T-helper 1 cell treated with Interleukin-12 subunit alpha and Interleukin-12 subunit beta and Interleukin-4 antibody, amounts not matched to agents 30 ng/mL and 1 ng/mL, for 36 hours (primary cell): Measurements from ENCODE around the gene PSMD13. TPM values are rescaled to one million over a fixed set of nuclear protein-coding genes. Genes with fewer than 3 reads are reported as not detected.

ENCODE experiments used
- intact Hi-C: fragments of 100-400 bp; cut with micrococcal nuclease; formaldehyde crosslinking; loops from one replicate; pipeline ENCODE4 v1.15.1; 2024
- total RNA-seq: library from RNA; stranded (reverse); gene quantifications from 2 replicates; pipeline ENCODE4 v1.2.3, GENCODE V29; 2022

PSMD13 gene
- total RNA-seq, 1 donor from 2014 or later: 199 TPM

DNA sequence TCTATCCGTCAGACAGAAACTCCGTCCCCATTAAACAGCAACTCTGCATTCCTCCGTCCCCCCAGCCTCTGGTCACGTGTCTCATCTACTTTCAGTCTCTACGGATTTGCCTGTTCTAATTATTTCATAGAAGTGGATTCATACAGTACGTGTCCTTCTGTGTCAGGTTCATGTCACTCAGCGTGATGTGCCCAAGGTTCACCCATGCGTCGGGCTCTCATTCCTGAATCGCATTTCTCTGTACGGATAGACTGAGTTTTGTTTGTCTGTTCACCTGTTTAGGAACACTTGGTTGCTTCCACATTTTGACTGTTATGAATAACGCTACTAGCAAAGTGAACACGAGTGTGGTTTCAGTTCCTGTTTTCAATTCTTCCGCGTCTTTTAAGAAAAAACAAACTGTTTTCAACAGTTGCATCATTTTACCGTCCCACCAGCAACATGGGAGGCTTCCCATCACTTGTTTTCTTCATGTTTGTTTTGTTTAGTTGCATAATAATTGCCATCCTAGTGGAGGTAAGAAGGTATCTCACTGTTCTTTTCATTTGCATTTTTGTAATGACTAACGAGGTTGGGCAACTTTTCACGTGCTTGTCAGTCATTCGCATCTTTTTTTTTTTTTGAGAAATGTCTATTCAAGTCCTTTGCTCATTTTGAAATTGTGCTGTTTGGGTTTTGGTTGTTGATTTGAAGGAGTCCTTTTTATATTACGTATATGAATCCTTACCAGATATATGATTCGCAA lies 32.5 kb downstream of the PSMD13 start:
- intact Hi-C loops: loop anchor here (1.0 to 5.0 kb wide), 11 partner anchors 8 to 538 kb away; partner anchors contain the start of genes BET1L, IFITM1, PIDD1 and PSMD13

DNA sequence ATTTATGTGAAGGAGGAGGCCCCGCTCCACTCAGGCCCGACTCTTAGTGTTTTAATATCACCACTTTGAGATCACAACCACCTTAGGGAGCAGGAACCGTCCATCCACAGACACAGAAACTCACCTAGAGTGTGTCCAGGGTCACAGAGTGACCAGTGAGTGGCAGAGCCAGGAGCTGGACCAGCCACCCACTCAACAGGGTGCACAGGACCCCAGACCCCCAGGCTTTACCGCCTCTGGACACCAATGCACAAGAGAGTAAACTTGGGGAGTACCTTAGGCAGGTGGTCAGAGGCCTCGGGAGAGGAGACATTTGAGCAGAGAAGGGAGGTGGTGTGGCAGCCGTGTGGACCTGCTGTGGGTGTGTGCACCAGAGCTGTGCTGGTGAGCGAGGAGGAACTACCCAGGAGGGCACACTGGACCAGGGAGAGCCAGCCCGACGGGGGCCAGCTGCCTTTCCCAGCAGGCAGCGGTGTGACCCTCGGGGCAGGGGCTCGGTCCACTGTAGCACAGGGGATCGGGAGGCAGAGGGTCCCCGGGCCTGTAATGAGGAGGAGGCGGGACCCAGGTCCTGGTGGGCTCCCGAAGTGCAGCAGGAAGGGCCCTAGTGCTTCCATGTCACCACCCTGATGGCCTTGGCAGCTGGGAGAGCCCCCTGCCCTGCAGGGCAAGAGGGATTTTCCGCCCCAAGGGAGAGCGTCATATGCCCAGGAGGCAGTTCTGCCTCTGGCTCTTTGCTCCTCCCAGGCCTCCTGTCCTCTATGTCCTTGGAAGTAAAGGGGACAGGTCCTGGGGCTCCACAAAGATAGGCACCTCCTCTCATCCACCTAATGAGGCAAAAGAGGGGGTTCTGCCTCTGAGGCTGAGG lies 33.9 kb downstream of the PSMD13 start:
- intact Hi-C loops: no loop called here

DNA sequence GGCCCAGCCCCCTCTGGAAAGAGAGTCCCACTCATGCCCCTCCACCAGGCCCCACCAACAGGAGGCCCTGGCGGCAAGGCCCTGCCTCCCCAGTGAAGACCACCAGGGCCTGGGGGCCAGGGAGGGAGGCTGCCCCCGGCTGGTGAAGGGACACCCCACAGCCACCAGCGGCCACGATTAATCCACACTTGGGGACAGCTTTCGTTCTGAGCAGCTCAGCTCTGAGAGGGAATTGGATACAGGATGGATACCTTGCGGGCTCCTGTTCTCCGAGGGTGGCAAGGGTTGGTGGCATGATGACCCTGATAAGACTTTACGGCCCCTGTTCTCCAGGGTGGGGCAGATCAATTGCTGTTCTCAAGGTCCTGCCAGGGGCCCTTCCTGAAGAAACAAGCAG lies 34.5 kb downstream of the PSMD13 start:
- intact Hi-C loops: no loop called here

DNA sequence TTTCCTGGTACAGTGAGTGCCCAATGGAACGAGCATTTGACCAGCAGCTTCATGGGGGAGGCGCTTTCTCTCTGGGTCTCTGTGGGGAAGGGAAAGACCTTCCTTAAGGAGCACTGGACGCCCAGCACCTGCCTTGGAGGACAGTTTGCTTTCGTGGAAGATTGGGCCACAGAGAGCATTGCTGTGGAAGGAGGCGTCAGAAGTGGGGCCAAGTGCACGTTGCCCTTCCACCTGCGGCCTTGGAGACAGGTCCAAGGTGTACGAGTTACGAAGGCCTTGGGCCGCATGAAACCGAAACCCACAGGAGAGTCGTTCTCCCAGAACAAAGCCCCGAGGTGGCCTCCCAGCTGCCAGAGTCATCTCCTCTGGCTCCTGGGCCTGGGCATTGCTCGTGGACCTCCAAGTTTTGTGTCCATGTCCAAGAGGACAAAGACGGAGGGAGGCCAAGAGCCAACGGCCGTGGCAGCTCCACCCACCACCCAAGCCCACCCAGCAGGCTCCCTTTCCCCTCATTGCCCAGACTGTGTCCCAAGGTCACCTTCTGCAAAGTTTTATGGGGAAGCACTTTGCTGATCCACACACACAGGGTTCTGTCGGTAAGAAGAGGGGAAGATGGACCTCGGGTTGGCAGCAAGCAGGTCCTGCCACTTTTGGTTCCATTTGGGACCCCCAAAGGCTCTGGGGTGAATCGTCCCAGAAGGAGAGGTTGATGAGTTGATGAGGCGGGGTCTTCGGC lies 35.6 kb downstream of the PSMD13 start:
- intact Hi-C loops: no loop called here

DNA sequence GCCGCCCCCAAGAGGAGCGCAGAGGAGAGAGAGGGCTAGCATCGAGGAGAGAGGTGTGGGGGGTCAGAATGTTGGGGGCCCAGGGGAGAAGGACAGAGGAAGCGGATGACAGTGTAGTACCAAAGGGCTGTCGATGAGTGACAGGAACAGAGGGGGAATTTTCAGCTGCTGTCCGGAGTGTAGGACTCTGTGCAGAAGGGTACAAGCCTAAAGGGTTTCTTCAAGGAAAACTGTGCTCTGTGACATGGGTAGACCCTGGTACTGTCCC lies 36.1 kb downstream of the PSMD13 start:
- intact Hi-C loops: no loop called here

DNA sequence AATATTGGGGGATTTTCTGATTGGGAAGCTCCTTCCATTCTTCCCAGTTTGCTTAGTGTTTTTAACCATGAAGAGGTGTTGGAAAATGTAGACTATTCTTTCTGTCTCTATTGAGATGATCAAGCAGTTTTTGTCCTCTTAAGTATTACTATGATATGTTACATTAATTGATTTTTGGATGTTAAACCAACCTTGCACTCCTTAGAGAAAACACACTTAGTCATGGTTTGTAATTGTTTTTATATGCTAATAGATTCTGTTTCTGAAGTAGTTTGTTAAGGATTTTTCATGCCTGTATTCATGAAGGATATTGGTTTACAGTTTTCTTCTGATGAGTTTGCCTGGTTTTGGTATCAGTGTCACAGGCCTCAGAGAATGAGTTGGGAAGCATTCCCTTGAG lies 39.4 kb downstream of the PSMD13 start:
- intact Hi-C loops: no loop called here

DNA sequence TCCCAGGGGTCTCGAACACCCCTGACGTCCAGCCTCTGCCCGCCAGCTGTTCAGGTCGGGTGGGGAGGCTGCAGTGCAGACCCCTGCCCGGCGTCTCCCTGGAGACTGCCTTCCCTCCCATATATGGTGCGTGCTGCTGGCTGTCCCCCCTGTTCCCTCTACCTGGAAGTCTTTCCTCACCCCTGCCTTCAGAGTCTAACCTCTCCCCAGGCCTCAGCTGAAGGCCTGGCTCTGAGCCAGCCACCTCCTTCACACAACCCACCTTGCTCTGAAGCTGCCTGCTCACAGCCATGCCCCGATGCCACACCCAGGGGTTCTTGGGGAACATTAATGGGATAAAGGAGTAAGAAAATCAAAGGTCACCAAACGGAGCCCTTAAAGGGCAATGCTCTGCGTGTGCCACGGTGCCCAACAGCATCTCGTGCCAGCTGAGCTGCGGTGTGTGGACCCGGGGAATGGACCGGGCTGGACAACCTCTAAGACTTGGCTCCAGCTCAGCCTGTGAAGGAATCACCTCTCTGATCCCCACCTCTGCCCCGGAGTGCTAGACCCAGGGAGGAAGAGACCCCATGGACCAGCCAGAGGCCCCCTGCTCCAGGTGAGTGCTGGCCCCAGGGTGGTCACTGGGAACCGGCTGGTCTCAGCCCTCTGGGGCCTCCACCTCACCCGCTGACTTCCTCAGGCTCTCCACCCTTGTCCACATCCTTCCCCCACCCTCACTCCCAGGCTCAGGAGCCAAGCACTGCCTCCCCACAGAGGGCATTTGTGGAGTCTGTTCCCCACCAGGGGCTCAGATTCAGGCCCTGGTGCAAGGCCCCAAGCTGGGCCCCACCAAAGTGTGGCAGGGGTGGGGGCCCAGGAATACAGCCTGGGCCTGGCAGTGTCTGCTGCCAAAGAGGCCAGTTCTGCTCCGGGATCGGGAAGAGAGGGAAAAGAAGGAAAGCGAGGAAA lies 41.5 kb downstream of the PSMD13 start, which contains the start of gene NLRP6:
NLRP6 (plus strand) TSS at position 407 of the 951 bp plus-strand sequence; CDS start at position 570, 163 bp downstream.
- intact Hi-C loops: no loop called here

DNA sequence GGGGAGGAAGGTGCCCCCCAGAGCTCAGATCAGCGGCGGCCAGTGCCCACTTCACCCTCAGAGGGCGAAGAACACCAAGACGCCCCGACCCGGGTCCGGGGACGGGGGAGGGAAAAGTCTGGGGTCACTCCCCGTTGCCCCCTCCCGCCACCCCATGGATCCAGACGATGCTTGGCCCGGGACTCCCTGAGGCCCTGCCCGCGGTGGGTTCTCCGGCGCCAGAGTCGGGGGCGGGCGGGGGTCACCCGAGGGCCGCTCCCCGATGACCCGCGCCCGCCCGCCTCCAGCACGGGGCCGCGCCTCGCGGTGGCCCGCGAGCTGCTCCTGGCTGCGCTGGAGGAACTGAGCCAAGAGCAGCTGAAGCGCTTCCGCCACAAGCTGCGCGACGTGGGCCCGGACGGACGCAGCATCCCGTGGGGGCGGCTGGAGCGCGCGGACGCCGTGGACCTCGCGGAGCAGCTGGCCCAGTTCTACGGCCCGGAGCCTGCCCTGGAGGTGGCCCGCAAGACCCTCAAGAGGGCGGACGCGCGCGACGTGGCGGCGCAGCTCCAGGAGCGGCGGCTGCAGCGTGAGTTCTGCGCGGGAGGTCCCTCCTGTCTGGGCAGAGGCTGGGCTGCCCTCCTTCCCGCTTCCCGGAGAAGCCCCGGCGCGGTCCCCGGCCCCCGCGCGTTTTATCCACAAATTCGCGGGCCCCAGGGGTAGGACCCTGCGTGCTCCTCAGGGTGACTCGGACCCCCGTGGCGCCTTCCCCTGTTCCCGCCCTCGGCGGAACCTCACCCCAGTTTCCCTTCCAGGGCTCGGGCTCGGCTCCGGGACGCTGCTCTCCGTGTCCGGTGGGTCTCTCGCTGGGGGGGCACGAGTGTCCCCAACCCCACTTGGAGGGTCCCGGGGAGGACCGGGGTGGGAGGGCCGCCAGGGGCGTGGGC lies 42.5 kb downstream of the PSMD13 start:
- intact Hi-C loops: no loop called here

DNA sequence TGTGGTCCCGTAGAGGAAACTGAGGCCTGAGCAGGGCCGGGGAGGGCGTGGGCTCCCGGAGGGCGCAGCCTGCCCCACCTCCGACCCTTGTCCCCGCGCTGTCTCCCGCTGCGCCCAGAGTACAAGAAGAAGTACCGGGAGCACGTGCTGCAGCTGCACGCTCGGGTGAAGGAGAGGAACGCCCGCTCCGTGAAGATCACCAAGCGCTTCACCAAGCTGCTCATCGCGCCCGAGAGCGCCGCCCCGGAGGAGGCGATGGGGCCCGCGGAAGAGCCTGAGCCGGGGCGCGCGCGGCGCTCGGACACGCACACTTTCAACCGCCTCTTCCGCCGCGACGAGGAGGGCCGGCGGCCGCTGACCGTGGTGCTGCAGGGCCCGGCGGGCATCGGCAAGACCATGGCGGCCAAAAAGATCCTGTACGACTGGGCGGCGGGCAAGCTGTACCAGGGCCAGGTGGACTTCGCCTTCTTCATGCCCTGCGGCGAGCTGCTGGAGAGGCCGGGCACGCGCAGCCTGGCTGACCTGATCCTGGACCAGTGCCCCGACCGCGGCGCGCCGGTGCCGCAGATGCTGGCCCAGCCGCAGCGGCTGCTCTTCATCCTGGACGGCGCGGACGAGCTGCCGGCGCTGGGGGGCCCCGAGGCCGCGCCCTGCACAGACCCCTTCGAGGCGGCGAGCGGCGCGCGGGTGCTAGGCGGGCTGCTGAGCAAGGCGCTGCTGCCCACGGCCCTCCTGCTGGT lies 43.4 kb downstream of the PSMD13 start:
- intact Hi-C loops: no loop called here

DNA sequence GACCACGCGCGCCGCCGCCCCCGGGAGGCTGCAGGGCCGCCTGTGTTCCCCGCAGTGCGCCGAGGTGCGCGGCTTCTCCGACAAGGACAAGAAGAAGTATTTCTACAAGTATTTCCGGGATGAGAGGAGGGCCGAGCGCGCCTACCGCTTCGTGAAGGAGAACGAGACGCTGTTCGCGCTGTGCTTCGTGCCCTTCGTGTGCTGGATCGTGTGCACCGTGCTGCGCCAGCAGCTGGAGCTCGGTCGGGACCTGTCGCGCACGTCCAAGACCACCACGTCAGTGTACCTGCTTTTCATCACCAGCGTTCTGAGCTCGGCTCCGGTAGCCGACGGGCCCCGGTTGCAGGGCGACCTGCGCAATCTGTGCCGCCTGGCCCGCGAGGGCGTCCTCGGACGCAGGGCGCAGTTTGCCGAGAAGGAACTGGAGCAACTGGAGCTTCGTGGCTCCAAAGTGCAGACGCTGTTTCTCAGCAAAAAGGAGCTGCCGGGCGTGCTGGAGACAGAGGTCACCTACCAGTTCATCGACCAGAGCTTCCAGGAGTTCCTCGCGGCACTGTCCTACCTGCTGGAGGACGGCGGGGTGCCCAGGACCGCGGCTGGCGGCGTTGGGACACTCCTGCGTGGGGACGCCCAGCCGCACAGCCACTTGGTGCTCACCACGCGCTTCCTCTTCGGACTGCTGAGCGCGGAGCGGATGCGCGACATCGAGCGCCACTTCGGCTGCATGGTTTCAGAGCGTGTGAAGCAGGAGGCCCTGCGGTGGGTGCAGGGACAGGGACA lies 44.1 kb downstream of the PSMD13 start:
- intact Hi-C loops: no loop called here

DNA sequence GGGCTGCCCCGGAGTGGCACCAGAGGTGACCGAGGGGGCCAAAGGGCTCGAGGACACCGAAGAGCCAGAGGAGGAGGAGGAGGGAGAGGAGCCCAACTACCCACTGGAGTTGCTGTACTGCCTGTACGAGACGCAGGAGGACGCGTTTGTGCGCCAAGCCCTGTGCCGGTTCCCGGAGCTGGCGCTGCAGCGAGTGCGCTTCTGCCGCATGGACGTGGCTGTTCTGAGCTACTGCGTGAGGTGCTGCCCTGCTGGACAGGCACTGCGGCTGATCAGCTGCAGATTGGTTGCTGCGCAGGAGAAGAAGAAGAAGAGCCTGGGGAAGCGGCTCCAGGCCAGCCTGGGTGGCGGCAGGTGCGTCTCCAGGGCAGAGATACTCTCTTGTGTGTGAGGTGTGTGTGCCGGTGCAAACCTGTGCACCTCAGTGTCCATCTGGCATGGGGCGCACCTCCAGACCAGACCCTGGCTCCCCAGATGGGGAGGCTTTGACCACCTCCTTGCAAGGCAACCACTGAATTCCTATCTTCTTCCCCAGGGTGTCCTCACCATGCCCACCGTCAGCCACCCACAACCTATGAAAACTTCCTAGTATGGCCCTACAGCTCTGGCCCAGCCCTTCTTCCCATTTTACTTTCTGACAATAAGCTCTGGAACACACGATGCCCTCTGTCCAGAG lies 44.8 kb downstream of the PSMD13 start:
- intact Hi-C loops: no loop called here

DNA sequence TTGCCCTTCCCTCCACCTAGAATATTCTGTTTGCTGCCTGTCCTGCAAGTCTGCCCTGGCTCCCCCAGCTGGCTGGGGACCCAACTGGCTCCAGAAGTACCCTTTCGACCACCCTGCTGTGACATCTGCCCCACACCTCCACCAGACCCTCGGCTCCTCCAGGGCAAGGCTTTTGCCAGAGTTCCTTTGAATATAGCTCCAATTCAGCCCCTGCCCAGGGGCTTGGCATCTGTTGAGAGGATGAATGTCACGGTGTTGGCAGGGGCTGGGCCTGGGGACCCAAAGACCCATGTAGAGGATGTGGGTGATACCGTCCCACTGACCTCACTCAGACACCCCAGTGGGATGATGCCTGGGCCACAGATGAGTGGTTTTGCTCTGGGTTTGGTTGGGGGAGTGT lies 45.4 kb downstream of the PSMD13 start:
- intact Hi-C loops: no loop called here

DNA sequence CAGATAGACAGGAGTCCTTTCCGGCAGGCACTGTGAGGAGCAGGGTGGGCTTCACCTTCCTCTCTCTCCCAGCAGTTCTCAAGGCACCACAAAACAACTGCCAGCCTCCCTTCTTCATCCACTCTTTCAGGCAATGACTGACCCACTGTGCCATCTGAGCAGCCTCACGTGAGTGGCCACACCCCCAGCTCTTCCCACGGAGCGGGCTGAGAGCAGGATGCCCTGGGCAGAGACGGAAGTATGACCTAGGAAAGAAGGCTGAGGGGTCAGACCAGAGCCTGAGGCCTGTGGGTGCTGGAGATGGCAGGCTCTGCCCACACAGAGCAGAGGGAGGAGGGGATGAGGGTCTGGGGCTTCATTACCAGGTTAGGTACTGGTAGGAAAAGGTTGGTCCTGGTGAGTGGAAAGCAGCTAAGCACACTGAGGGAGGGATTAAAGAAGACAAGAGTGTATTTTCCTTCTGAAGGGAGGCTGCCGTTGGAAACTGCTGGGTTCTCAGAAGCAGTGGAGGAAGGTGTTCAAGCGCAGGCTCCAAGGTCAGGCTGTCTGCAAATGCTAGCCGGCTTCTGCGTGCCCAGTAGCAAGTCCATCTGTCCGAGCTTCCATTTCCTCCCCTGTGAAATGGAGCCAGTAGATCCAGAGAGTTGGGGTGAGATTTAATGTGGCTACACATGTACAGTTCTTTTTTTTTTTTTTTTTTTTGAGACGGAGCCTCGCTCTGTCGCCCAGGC lies 46.0 kb downstream of the PSMD13 start:
- intact Hi-C loops: no loop called here

DNA sequence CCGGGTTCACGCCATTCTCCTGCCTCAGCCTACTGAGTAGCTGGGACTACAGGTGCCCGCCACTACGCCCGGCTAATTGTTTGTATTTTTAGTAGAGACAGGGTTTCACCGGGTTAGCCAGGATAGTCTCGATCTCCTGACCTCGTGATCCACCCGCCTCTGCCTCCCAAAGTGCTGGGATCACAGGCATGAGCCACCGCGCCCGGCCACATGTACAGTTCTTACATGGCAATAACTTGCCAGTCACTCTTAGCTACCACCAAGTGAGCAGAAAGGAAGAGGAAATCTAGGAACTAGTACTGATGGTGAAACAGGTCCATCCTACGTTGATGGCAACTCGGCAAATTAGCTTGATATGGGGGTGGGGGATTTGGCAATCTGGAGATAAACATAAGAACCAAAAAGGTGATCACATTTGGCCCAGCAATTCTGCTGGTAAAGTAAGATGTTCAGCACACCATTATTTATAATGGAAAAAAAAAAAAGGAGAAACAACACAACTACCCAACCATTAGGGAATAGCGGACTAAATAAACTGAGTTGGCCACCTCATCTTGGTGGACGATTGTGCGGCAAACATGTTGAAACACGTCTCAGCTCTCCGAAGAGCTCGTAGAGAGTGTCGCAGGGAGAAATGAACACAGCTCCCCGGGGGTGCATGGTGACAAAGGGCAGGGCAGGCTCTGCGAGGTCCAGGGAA lies 46.8 kb downstream of the PSMD13 start:
- intact Hi-C loops: no loop called here

DNA sequence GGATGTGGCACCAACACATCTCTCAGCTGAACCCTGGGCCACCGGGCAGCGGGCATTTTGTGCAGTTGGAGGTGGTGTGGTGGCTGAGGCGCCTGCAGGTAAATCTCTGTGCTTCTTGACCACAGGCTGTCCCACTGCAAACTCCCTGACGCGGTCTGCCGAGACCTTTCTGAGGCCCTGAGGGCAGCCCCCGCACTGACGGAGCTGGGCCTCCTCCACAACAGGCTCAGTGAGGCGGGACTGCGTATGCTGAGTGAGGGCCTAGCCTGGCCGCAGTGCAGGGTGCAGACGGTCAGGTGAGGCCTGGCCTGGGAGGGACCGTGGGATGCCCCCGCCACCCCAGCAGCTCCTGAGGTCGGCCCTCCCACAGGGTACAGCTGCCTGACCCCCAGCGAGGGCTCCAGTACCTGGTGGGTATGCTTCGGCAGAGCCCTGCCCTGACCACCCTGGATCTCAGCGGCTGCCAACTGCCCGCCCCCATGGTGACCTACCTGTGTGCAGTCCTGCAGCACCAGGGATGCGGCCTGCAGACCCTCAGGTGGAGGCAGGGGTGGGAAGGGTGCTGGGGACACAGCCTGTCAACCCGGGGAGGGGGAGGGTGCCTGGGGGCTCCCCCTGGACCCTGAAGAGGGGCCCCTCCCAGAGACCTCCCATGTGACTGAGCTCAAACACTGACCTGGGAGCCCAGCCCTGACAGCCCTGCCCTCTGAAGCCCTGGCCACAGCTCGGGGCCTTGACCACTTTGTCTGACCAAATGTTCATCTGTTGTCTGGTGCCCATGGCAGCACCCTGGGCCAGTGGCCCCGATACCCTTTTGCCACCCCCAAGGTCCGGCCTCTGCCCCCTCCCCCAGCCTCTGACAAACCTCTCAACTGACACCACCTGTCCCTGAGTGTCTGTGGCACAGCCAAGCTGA lies 47.6 kb downstream of the PSMD13 start:
- intact Hi-C loops: loop anchor here (5.0 kb wide), 2 partner anchors 47 to 77 kb away; partner anchors contain the start of genes BET1L, PSMD13, RIC8A and SIRT3
